Stimulated activated CD4-positive, alpha-beta T cell treated with anti-CD3 and anti-CD28 coated beads, Interleukin-4, amount 100 ng/mL, for 4 hours (primary cell): ENCODE data around the gene LTB4R2.
A peak's percentile ranks its signal among the peaks of the same experiment; 100 is the strongest.
"Not testable (repeated sequence)": the region's sequence is repeated elsewhere in the genome, so short reads cannot be mapped to it uniquely, and the experiment has no call there.

ENCODE experiments used
- DNase-seq, 2 experiments: peaks; one replicate each; pipeline ENCODE4 v3.0.0-alpha.2; 2020

LTB4R2 gene

DNA sequence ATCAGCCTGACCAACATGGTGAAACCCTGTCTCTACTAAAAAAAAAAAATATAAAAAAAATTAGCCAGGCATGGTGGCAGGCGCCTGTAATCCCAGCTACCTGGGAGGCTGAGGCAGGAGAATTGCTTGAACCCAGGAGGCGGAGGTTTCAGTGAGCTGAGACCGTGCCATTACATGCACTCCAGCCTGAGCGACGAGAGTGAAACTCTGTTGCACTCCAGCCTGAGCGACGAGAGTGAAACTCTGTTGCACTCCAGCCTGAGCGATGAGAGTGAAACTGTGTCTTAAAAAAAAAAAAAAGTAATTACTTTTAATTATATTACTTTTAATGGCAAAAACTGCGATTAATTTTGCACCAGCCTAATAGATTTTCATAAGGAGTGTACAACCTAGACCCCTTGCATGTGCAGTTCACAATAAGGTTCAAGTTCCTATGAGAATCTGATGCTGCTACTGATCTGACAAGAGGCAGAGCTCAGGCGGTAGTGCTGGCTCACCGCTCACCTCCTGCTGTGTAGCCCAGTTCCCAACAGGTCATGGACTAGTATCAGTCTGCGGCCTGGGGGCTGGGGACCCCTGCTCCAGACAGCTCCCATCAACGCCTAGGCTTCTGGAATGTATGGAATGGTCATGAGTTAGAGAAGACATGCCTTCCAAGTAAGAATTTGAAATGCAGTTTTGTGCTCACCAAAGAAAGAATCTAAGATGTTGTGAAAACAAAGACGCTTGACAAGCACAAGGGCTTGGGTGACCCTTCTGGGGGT is 11.5 kb downstream of the LTB4R2 start:
- DNase-seq, result no peak

DNA sequence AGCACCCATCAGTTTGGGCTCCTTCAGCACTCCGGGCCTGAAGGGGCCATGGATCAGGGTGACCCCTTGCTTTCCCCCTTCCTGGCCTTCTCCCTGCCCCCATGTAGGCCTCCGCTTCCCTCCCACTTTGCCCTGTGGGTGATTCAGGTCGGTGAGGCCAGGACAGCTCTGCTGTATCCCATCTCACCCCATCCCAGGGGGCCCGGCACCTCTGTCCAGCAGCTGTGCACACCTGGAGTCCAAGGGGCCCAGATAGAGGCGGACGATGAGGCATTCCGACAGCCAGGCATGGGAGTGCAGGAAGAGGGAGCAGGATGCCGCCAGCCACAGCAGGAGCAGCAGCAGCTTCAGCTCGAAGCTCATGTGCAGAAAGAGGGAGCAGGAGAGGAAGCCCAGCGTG is 12.7 kb downstream of the LTB4R2 start:
- no peak for DNase-seq

- DNase-seq, result no peak
Measured at GRCh38 chr14:24323341-24323740, 13.4 kb downstream of the LTB4R2 start.

DNA sequence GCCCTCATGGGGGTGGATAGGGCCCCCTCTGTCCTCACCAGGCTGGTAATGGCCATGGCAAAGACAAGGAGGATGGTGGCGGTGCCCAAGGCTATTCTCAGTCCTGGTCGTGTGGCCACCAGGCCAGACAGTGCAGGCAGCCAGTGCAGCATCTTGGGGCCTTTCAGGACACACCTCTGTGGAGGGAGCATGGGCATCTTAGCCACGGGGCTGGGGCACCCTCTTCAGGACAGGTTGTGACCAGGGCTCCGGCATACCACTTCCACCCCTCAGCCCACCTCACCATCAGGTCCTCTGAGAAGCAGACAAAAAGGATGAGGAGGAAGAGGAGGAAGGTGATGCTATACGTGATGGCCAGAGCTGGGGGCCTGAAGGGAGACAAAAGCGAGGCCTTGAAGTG is 14.1 kb downstream of the LTB4R2 start:
- DNase-seq, result no peak

DNA sequence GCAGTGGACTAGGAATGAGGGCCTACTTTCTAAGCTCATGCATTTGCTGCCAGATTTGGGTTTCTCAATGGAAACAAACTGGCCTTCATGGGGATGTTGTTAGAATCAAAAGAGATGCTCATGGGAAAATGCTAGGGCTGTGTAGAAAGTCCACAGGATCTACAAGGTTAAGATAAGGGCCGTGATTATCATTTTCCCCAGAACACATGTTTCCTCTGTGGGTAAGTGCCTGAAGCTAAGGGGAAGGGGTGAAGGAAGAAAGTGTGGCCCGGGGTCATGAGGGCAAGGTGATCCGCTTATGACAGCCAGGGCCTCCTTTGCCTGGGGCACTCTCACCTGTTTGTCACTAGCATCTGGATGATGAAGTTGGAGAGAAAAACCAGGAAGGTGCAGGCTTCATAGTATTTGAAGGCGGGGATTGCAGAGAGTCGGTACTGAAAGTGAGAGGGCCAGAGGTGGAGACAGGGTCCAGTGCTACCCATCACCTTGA is 15.1 kb downstream of the LTB4R2 start:
- no peak for DNase-seq

DNA sequence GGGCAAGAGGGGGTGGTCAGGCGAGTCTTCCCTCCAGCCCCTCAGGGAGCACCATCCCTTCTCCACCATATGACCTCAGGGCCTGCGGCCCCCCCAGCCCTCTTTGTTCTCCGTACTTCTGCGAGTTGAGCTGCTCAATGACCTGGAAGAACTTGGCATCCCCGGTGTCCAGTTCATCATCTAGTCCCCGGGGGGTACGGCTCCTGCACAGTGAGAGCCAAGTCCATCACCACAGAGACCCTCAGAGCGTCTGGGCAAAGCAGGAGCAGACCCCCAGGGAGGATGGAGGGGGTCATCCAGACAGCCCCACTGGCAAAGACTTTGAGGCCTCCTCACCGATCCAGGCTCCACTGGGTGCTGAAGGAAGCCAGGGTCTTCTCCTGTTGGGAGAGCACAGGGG is 16.0 kb downstream of the LTB4R2 start:
- no peak for DNase-seq

- DNase-seq, result no peak
Measured at GRCh38 chr14:24327303-24327702, 17.4 kb downstream of the LTB4R2 start.

GRCh38 chr14:24327914-24328313 is 18.0 kb downstream of the LTB4R2 start:
- not testable (repeated sequence) for DNase-seq

- DNase-seq, result no peak
Measured at GRCh38 chr14:24329073-24329663, 19.2 kb downstream of the LTB4R2 start.

DNA sequence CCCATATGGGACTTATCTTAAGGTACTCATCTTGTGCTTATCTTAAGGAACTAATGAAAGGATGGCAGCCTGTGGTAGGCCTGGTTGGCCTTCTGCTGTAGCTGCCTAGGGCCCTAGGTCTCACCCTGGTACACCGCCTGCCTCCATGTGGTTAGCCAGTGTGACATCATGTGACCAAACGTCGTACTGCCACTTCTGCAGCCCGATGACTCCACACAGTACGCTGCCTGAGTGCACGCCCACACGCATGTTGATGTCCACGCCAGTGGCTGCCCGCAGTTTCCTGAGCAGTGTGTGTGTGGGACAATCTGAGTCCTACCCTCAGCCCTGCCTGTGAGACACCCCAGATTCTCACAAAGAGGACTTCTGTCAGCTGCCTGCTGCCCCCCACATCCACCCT is 19.8 kb downstream of the LTB4R2 start:
- peak in 1 of 2 experiments; percentile 32 for DNase-seq

- no peak for DNase-seq
Measured at GRCh38 chr14:24330973-24331674, 21.2 kb downstream of the LTB4R2 start.

DNA sequence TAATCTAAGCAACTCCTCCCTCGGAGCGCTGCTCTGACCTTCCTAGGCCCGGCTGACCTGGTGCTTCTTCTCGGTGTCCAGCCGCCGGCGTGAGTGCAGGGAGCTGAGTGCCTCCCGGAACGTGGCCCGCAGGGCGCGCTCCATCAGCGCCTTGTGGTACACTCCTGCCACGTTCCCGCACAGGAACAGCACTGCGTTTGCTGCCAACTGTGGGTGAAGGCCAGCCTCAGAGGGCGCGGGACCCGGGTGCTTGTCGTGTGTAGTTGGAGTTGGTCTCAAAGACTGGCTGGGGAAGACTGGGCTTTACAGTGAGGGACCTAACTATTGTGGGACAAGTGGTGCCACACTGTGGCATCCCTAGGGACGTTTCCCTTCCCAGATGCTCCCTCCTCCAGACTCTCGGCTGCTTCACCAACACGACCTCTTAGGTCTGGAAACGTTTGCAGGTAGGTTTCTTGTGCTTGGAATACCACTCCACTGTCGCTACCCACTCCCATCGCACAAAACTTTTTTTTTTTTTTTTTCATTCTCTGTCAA is 21.9 kb downstream of the LTB4R2 start:
- DNase-seq, result no peak

DNA sequence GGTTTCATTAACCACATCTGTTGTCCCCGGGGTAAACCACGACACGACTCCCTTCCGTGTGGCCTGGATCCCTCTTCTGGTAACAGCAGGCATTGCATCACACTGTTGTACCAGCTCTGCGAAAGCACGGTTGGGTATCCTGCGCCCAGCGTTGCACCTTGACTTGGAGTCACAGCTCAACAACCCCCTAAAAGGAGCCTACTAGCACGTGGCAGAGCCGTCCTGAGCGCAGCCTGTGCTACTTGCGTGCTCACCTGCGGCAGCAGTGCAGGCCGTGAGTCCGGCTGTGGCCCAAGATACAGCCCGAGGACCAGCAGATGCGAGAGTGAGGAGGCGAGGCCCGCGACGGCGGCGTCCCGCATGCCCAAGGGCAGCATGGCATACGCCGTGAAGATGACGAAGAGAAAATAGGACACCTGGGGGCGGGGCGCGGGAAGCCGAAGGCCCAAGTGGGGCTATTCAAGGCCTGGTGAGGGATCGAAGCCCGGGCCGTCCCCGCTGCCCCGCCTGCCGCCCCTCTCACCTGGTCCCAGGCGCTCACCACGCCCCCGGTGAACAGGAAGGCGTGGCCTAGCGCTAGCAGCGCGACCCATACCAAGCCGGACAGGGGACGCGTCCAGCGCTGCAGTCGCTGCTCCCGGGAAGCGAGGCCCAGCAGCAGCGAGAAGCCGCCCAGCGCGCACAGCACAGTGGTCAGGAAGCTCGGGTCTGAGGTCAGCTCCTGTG is 22.5 kb downstream of the LTB4R2 start:
- peak; percentile 71 to 86 for DNase-seq

GRCh38 chr14:24334431-24335291 is 24.7 kb downstream of the LTB4R2 start, which contains the start of gene ADCY4:
Gene ADCY4, minus strand, starts transcription at chr14:24335071. Its CDS starts 419 bp downstream, at chr14:24334652.
- peak in 1 of 2 experiments; percentile 27 for DNase-seq

DNA sequence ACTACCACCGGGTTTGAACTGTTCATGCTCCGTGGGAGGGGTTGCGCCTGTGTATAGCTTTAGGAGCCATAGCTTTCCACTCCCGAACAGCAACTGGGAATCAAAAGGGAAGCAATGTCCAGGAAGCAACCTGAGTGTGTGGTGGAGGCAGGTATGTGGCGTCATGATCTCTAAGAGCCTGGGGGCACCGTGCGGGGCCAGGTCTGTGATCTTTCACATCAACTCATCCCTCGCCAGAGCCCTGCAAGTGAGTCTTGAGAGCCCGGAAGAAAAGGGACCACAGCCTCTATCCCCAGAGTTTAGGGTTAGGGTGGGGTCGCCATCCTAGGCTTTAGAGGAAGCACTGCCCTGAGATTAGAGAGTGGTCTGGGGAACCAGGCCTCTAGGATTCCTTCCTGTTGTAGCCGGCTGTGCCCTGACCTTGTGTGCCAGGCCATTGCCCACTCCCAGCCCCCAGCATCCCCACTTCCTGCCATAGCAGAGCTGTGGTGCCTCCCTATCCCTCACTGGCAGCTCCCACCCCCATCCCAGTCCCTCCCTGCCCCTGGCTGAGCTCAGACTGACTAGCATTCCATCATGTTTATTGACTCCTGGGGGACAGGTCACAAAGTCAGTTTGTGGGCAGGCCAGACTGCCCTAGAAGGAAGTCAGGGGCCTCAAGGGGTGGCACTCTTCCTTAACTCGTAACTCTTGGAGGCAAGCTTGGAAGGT is 25.7 kb downstream of the LTB4R2 start:
- no peak for DNase-seq

DNA sequence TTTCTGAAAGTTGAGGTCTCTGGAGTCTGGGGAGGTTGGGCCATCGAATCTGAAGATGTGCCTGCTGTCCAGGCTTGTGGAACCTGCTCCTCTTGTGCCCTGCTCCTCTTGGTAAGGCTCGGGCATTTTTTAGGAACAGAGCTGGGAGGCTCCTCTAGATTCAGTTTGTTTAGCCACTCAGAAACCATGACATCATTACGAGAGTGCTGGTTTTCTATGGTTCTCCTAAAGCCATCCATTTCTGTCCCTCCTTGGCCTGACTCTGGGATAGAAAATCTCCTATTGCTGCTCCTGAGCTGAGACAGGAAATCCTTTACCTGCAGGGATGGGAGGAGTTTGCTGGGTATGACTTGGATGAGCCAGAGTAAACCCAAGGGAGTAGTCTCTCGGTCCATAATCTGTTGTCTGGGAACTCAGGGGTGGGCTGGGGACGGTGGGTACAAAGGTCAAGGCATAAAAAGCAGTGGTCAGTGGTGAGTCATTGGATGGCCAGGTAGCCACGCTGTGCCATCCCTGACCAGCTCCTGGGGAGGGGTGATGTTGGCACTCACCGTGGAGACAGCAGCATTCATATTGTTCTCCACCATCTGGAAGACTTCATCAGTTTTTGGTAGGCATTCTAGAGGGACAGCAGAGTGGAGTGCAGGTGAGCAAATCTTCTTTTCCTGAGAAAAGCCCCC is 27.3 kb downstream of the LTB4R2 start:
- DNase-seq, result no peak

DNA sequence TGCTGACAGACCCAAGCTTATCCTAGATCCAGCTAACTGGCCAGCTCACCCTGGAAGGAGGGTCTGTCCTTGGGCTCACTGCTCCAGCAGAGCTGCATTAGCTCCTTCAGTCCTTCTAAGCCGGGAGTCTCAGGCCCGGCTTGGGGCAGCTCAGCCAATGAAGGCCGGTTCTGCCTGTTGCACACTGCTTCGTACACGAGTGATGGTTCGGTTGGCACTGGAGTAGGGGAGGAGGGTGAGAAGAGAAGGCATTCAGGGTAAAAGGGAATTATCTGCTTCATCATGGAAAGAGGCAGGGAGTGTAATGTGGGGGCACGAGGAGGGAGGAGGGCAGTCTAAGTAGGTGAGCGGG is 27.9 kb downstream of the LTB4R2 start:
- no peak for DNase-seq

- no peak for DNase-seq
Measured at GRCh38 chr14:24338843-24339242, 28.9 kb downstream of the LTB4R2 start.

GRCh38 chr14:24339284-24340151 is 29.6 kb downstream of the LTB4R2 start, which contains the start of gene RIPK3:
Gene RIPK3, minus strand, starts transcription at chr14:24339991. Its CDS starts 165 bp downstream, at chr14:24339826.
- DNase-seq, result peak; percentile 62 to 66
